Tibial nerve (tissue), 4 donors: ENCODE measurements around the gene PLEKHF1. TPM values are rescaled to one million over a fixed set of nuclear protein-coding genes. Genes with fewer than 3 reads are reported as not detected.

Source experiments
- DNase-seq, 2 donors: peaks; one replicate each; pipeline ENCODE4 v3.0.0-alpha.2; 2019; ENCODE audit warnings: low spot score in 2 of 2
- H3K27ac ChIP-seq, 4 donors: fragments of 200-600 bp; sonication (generic) in 3 of 4; one replicate each; pipeline ENCODE4 v1.5.1; 2017 to 2019; ENCODE audit warnings: mild to moderate bottlenecking in 1 of 4
- H3K27me3 ChIP-seq, 2 donors: fragments of 200-600 bp; sonication (generic) in 1 of 2; one replicate each; pipeline versions ENCODE4 v1.5.1 to v1.6.0; 2017 to 2019
- H3K36me3 ChIP-seq, 3 donors: fragments of 200-600 bp; sonication (generic); one replicate each; pipeline ENCODE4 v1.5.1; 2018 to 2019
- H3K4me1 ChIP-seq, 4 donors: fragments of 200-600 bp; sonication (generic) in 3 of 4; one replicate each; pipeline ENCODE4 v1.5.1; 2017 to 2019
- H3K4me3 ChIP-seq, 4 donors: fragments of 200-600 bp; sonication (generic) in 3 of 4; one replicate each; pipeline ENCODE4 v1.5.1; 2017 to 2019; ENCODE audit warnings: mild to moderate bottlenecking in 1 of 4, moderate library complexity in 1 of 4
- H3K9me3 ChIP-seq, 4 donors: fragments of 200-600 bp; sonication (generic) in 3 of 4; one replicate each; pipeline ENCODE4 v1.5.1; 2017 to 2019
- EP300 ChIP-seq, 2 donors: sonication (generic); formaldehyde crosslinking; IDR thresholded peaks; one replicate each; pipeline ENCODE4 v1.6.1; 2017; ENCODE audit warnings: antibody characterized with exemption in 2 of 2, mild to moderate bottlenecking in 1 of 2
- POLR2A ChIP-seq, 2 donors: fragments of 450-650 bp; IDR thresholded peaks; one replicate each; pipeline ENCODE4 v1.6.1; 2017; ENCODE audit warnings: antibody characterized with exemption in 2 of 2, mild to moderate bottlenecking in 2 of 2, moderate library complexity in 2 of 2
- WGBS, 2 donors: methylation state at CpG; one replicate each; pipeline ENCODE4 v1.1.5; 2018; 5-methylcytosine and 5-hydroxymethylcytosine counted together
- total RNA-seq, 4 donors: library from RNA; depleted of rRNA; stranded (reverse); fragments of >200 nt; gene quantifications; one replicate each; pipeline ENCODE4 v1.1.0, GENCODE V29; 2016
- TF ChIP-seq, protein P1 (sequence below), 5 experiments: fragments of 200-600 bp in 3 of 5; fragments of 450-650 bp in 2 of 5; sonication (generic) in 3 of 5; IDR thresholded peaks; one replicate each; pipeline ENCODE4 v1.5.1; 2016 to 2019; ENCODE audit warnings: antibody characterized with exemption in 5 of 5, mild to moderate bottlenecking in 3 of 5, moderate library complexity in 2 of 5

The PLEKHF1 gene
- total RNA-seq, 4 donors from 2014 or later, result 52.2 to 119 (median 89.0) TPM

DNA sequence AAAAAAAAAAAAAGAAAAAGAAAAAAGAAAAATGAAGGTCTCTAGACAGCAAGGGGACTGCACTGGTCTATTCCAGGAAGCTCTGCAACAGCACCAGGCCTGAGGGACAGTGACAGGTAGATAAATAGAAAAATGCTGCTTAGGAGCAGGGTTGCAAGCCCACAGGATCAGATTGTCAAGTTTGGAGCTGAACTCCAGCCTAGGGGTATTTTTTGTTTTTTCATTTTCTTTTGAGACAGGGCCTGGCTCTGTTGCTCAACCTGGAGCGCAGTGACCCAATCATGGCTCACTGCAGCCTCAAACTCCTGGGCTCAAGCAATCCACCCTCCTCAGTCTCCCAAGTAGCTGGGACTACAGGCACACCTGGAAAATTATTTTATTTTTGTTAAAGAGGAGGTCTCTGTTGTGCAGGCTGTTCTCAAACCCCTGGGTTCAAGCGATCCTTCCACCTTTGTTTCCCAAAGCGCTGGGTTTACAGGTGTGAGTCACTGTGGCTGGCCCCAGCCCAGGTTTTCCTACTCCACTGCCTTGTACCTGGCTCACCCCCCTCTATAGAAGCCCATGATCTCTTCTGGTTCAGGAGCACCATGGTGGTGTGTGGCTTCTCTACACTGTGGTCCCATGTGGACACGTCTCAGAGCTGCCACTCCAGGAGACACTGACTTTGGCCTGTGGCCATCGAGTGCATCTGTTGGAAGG lies 35.3 kb upstream of the PLEKHF1 start:
- Histone ChIP-seq H3K9me3 (peaks cover 0 to 5% (median 0%) of the 10 kb centered on the region in 4 donors), H3K27ac (no peak overlapping the region), H3K36me3 (no peaks in the 10 kb centered on the region), H3K4me3 (no peak overlapping the region), H3K27me3 (no peaks in the 10 kb centered on the region), H3K4me1 (no peaks in the 10 kb centered on the region)
- DNase-seq, result no peak
- TF ChIP-seq, protein P1, sequence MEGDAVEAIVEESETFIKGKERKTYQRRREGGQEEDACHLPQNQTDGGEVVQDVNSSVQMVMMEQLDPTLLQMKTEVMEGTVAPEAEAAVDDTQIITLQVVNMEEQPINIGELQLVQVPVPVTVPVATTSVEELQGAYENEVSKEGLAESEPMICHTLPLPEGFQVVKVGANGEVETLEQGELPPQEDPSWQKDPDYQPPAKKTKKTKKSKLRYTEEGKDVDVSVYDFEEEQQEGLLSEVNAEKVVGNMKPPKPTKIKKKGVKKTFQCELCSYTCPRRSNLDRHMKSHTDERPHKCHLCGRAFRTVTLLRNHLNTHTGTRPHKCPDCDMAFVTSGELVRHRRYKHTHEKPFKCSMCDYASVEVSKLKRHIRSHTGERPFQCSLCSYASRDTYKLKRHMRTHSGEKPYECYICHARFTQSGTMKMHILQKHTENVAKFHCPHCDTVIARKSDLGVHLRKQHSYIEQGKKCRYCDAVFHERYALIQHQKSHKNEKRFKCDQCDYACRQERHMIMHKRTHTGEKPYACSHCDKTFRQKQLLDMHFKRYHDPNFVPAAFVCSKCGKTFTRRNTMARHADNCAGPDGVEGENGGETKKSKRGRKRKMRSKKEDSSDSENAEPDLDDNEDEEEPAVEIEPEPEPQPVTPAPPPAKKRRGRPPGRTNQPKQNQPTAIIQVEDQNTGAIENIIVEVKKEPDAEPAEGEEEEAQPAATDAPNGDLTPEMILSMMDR (IDR thresholded peaks at IDR 0.05), result no peak
- TF ChIP-seq EP300 (IDR thresholded peaks at IDR 0.05) (no peak), POLR2A (IDR thresholded peaks at IDR 0.05) (no peak)
- WGBS, 2 donors, result 88 to 93% methylated on average over 5 of the region's 5 CpGs

DNA sequence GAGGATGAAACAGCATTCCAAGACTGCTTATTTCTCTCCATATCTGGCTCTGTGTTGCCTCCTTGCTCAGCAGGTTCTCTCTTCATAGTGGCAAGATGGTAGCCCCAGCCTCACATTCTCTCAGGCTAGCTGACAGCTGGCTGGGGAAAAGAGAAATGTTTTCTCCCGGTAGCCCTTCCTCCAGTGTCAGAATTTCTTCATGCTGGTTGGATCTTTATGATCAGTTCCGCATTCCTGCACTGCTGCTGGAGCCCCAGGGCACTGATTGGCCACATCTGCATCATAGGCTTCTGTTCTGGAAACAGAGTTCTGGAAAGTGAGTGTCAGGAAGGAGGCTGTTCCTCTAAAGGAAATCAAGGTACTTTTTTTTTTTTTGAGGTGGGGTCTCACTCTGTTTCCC lies 34.6 kb upstream of the PLEKHF1 start:
- no peak overlapping the region for H3K4me3 ChIP-seq
- no peaks in the 10 kb centered on the region for H3K27me3 ChIP-seq
- no peak for DNase-seq
- H3K9me3 ChIP-seq, result peaks cover 0 to 5% (median 0%) of the 10 kb centered on the region in 4 donors
- H3K27ac ChIP-seq, result no peak overlapping the region
- 33 to 49% methylated on average over 2 of the region's 2 CpGs for WGBS, 2 donors
- no peaks in the 10 kb centered on the region for H3K4me1 ChIP-seq
- H3K36me3 ChIP-seq, result no peaks in the 10 kb centered on the region
- TF ChIP-seq EP300 (IDR thresholded peaks at IDR 0.05), result no peak
- TF ChIP-seq, protein P1 (IDR thresholded peaks at IDR 0.05), result no peak
- TF ChIP-seq POLR2A (IDR thresholded peaks at IDR 0.05), result no peak

DNA sequence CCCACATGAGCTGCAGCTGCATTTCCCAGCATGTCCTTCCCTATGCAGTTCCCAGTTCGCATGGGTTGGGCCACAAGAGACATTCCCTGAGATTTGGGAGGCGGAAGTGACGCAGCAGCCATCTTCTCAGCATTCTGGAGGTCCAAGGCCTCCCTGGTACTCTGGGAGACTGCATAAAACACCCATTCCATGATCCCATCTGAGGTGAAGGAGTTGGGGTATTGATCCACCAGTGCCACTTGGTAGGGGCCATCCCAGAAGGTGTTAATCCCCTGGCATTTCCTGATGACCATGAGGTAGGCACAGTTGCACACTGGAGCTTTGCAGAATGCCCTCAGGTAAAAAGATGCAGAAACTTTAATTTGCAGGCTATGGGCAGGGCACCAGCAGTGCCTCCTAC lies 33.8 kb upstream of the PLEKHF1 start:
- no peak overlapping the region for H3K27ac ChIP-seq
- H3K36me3 ChIP-seq, result no peaks in the 10 kb centered on the region
- 96% methylated on average over 3 of the region's 3 CpGs; no CpG with 5 or more reads in 1 of the 2 donors for WGBS, 2 donors
- H3K9me3 ChIP-seq, result peaks cover 0 to 5% (median 0%) of the 10 kb centered on the region in 4 donors
- no peaks in the 10 kb centered on the region for H3K4me1 ChIP-seq
- H3K27me3 ChIP-seq, result no peaks in the 10 kb centered on the region
- no peak overlapping the region for H3K4me3 ChIP-seq
- TF ChIP-seq, protein P1 (IDR thresholded peaks at IDR 0.05), result no peak
- TF ChIP-seq POLR2A (IDR thresholded peaks at IDR 0.05) (no peak), EP300 (IDR thresholded peaks at IDR 0.05) (no peak)
- DNase-seq, result no peak

DNA sequence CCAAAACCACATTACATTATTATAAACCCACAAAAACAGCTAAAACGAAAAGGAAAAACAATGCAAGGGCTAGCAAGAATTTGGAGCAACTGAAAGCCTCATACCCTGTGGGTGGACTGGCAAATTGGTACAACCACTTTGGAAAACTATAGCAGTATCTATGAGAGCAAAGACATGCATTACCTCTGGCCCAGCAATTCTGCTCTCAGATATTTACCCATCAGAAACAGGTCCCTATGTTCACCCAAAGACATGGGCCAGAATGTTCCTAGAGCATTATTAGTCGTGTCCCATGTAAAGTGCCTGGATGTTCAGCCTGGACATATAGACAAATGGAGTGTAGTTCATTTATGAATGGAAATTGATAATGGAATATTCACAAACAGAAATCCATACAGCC lies 31.3 kb upstream of the PLEKHF1 start:
- peaks cover 0 to 5% (median 0%) of the 10 kb centered on the region in 4 donors for H3K4me1 ChIP-seq
- no peaks in the 10 kb centered on the region for H3K27me3 ChIP-seq
- peaks cover 0 to 5% (median 0%) of the 10 kb centered on the region in 4 donors for H3K9me3 ChIP-seq
- no peak overlapping the region for H3K4me3 ChIP-seq
- DNase-seq, result no peak
- no peak overlapping the region for H3K27ac ChIP-seq
- WGBS, 2 donors, result 77 to 82% methylated on average over 2 of the region's 2 CpGs
- TF ChIP-seq, protein P1 (IDR thresholded peaks at IDR 0.05), result no peak
- no peak for TF ChIP-seq EP300 (IDR thresholded peaks at IDR 0.05)
- no peak for TF ChIP-seq POLR2A (IDR thresholded peaks at IDR 0.05)
- H3K36me3 ChIP-seq, result no peaks in the 10 kb centered on the region

DNA sequence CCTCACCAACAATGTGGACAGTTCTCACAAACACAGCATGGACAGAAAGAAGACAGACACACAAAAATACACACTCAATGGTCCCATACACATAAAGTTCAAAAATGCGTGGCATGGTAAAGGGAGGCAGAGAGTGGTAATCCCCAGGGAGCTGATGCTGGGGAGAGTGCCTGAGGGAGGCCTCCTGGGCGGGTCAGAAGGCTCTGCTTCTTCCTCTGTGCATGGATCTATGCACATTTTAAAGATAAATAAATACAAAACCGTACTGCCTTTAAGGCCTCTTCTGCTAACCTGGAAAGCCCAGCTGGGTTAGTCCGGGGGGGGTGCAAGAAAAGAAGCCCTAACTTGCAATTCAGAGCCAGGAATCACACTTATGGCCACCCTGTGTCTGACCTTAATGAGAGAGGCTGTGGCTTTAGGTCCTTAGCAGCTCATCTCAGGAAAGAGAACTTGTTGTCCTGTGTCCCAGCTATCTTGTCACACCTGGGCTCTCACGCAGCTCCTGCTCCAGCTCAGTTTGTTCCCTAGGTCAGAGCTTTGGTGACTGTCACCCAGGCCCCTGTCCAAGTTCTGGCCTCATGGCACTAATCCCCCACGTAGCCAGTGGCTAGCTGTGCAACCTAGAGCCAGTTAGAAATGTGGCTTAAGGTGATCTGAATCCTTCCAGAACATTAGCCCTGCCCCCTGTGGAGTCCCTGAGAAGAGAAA lies 30.7 kb upstream of the PLEKHF1 start:
- TF ChIP-seq EP300 (IDR thresholded peaks at IDR 0.05) (no peak), POLR2A (IDR thresholded peaks at IDR 0.05) (no peak)
- TF ChIP-seq, protein P1 (IDR thresholded peaks at IDR 0.05), result no peak
- Histone ChIP-seq H3K4me1 (peaks cover 0 to 5% (median 0%) of the 10 kb centered on the region in 4 donors), H3K36me3 (no peaks in the 10 kb centered on the region), H3K4me3 (no peak overlapping the region), H3K9me3 (peaks cover 0 to 5% (median 0%) of the 10 kb centered on the region in 4 donors), H3K27ac (no peak overlapping the region), H3K27me3 (no peaks in the 10 kb centered on the region)
- 70 to 87% methylated on average over 5 to 6 of the region's 6 CpGs for WGBS, 2 donors
- DNase-seq, result no peak
